ENCODE measurements around the gene MRPS12.

- TF ChIP-seq CTCF (IDR thresholded peaks at IDR 0.05) (no peak), POLR2A (IDR thresholded peaks at IDR 0.05) (no peak)
Measured at GRCh38 chr19:38959618-38960017, 28.9 kb downstream of the MRPS12 start.
